Stimulated activated CD4-positive, alpha-beta T cell treated with anti-CD3 and anti-CD28 coated beads, Interleukin-15, amount 100 ng/mL, for 24 hours (primary cell): ENCODE data around the gene DACH1.

Source experiments
- DNase-seq: peaks from one replicate; pipeline ENCODE4 v3.0.0-alpha.2; 2020

The DACH1 gene

DNA sequence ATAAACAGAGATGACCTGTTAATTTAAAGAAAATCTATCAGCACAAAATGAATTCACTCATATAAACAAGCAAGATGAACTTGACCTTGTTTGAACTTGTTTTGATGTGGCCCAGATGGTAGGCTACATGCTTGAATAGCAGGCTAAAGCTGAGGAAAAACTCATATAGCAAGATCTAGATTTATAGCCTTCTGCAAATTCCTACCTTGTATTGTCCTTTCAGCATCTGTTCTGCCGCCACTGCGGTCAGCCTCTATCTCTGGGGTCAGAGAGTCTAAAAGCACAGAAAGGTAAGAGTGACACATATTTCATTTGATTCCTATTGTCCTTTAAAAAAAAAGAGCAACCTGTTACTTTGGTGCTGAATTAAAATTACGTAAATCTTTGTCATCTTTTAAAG lies 392.1 kb downstream of the DACH1 start:
- DNase-seq: no peak

DNA sequence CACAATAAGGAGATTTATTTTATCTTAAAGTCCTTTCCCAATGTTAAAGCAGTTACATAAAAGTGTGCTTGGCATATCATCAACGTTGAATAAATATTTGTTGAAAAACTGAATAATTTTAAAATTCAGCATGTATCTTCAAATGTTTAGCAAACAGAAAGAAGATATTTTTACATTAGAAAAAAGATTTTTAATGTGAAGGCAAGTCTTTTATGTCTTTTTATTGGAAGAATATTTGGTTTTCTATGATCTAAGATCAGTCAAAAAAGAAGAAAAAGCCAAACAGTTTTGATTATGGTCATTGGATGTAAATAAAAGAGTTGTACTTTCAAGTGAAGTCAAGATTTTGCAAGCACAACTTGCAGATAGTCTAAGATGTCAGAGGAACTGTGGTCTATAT lies 397.4 kb downstream of the DACH1 start:
- DNase-seq: no peak

GRCh38 chr13:71464686-71465085 lies 402.3 kb downstream of the DACH1 start:
- DNase-seq: no peak

GRCh38 chr13:71461892-71462291 lies 405.1 kb downstream of the DACH1 start:
- DNase-seq: no peak

GRCh38 chr13:71460211-71460610 lies 406.8 kb downstream of the DACH1 start:
- DNase-seq: no peak

- DNase-seq: no peak
Measured at GRCh38 chr13:71459708-71460107, 407.3 kb downstream of the DACH1 start.

GRCh38 chr13:71457645-71458044 lies 409.4 kb downstream of the DACH1 start:
- no peak for DNase-seq

- no peak for DNase-seq
Measured at GRCh38 chr13:71456136-71456535, 410.9 kb downstream of the DACH1 start.

- DNase-seq: no peak
Measured at GRCh38 chr13:71454509-71454908, 412.5 kb downstream of the DACH1 start.

DNA sequence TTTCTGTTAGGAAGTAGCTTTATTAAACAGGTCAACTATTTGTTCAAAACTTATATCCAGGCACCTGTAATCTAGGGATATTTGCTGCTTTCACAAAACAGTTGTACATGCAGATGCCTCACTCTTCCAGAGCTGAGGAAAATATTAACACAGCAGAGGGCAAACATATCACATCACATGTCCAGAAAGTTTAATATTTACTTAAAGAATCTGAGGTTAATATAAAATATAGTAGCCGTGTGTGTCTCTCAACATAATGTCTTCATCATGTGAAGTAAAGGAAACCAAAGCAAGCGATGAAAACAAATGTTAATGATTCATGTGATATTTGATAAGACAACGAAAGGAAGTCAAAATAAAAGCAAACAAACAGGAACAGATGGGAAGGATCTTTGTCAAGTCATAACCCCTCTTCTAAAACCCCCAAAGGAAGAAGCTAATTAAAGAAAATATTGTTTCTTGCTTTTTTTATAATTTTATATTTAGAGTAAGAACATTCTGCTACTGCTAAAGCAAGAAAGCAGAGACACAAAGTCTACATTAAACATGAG lies 418.8 kb downstream of the DACH1 start:
- no peak for DNase-seq

DNA sequence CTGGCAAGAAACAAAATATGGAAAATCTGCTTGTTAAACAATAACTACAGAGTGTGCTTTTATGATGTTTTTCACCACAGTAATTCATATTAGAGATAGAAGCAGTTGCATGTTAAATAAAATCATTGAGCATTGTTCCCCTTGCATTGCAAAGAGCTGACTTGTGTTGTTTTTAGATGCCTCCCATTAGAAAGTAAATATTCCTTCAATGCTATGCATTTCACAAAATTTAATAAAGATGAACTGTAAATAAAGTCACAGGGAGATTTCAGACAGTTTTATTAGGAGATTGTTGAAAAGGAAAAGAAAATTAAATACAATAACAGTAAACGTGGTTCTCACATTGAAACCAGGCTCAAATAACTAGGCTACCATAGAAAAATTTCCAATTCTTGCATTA lies 429.3 kb downstream of the DACH1 start:
- no peak for DNase-seq

GRCh38 chr13:71430681-71431080 lies 436.3 kb downstream of the DACH1 start:
- no peak for DNase-seq

DNA sequence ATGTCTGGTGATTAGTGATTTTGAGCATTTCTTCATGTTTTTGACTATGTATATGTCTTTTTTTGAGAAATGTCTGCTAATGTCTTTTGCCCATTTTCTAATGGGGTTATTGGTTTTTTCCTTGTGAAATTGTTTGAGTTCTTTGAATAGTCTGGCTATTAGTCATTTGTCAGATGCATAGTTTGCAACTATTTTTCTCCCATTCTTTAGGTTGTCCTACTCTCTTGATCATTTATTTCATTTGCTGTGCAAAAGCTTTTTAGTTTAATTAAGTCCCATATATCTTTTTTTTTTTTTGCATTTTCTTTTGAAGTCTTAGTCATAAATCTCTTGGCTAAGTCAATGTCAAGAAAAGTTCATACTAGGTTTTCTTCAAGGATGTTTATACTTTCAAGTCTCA lies 449.8 kb downstream of the DACH1 start:
- no peak for DNase-seq

- DNase-seq: no peak
Measured at GRCh38 chr13:71412231-71412630, 454.8 kb downstream of the DACH1 start.

DNA sequence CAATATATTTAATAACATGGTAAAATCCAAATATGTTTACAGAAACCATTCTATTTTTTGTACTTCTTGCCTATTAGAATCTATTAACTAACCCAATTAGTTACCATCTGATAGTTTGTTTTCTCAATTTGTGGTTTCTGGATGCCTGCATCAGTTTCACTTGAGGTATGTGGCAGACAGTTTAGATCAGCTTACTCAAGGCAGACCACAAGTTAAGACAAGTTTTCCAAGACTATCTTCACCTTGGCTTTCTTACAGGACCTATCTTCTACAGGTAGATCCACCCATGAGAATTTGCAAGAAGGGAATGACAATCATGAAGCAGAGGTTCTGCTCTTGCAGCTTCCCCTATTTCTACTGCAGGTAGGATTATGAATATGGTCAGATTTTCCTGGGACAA lies 458.6 kb downstream of the DACH1 start:
- DNase-seq: no peak

DNA sequence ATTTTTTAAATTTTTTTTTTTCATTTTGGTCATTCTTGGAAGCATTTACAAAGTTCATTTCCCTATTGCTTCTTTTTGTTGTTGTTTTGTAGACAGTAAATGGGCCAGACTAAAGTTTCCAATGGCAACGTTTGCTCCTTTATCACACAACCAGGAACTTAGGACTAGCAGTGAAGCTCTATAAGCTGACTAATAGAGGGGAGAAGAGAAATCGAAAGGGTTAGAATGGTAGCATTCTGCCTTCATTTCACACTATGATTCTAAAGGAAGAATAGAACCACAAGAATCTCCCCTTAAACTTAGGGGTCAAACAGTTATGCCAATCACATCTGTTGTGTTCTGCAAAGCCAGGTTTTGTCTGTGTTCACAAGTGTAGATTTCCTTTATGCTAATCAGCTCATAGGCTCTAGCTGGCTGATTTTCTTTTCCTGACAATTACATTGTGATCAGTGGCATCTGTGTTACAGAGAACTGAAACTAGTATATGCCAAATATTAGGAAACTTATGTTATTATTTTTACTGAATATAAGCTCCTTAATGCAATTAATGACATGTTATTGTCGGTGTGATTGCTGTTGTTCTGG lies 467.3 kb downstream of the DACH1 start:
- no peak for DNase-seq

- DNase-seq: no peak
Measured at GRCh38 chr13:71396149-71396548, 470.9 kb downstream of the DACH1 start.

DNA sequence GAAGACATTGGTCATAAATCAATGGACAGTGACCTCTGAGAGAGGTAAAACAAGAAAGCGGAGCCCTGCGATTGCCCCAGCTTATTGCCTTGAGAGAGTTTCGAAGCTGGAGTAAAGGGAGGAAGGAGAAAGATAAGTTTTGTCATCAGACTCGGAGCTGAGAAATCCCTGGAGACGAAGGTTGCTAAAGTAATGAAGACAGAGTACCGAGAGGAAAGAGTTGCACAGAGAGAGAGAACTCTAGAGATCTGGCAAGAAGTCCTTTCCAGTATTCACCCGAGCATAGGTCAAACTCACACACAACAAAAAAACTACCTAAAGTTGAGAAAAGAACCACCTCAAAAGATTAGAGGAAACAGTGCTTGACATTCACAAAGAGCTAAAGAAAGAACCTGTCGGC lies 472.0 kb downstream of the DACH1 start:
- DNase-seq: no peak

- no peak for DNase-seq
Measured at GRCh38 chr13:71394176-71394575, 472.8 kb downstream of the DACH1 start.
